Neuronal stem cell (in vitro differentiated cells): ENCODE data around the gene TPRG1.
A peak's percentile ranks its signal among the peaks of the same experiment; 100 is the strongest.

Experiments used
- DNase-seq: peaks from one replicate; pipeline ENCODE4 v3.0.0-alpha.2; 2013; ENCODE audit warnings: low spot score
- H2AFZ ChIP-seq: one replicate; pipeline ENCODE4 v1.6.1; 2013; ENCODE audit warnings: mild to moderate bottlenecking, low read length, inconsistent platforms
- H2AK5ac ChIP-seq: 2 replicates; pipeline ENCODE4 v1.6.1; 2013; ENCODE audit warnings: low read depth, mild to moderate bottlenecking, inconsistent platforms, low read length, moderate library complexity, mixed read lengths
- H2BK120ac ChIP-seq: 2 replicates; pipeline ENCODE4 v1.6.1; 2013; ENCODE audit warnings: low read depth, mild to moderate bottlenecking, inconsistent platforms, low read length, moderate library complexity, mixed read lengths
- H2BK12ac ChIP-seq: one replicate; pipeline ENCODE4 v1.6.1; 2013; ENCODE audit warnings: low read length, inconsistent platforms
- H2BK15ac ChIP-seq: 2 replicates; pipeline ENCODE4 v1.6.1; 2013; ENCODE audit warnings: mild to moderate bottlenecking, low read length, inconsistent platforms, mixed read lengths
- H2BK5ac ChIP-seq: one replicate; pipeline ENCODE4 v1.6.1; 2013; ENCODE audit warnings: inconsistent platforms, mild to moderate bottlenecking, low read length, moderate library complexity
- H3K14ac ChIP-seq: one replicate; pipeline ENCODE4 v1.6.1; 2013; ENCODE audit warnings: low read length, inconsistent platforms
- H3K18ac ChIP-seq: 2 replicates; pipeline ENCODE4 v1.6.1; 2013; ENCODE audit warnings: low read length, inconsistent platforms
- H3K23ac ChIP-seq: 2 replicates; pipeline ENCODE4 v1.6.1; 2013; ENCODE audit warnings: low read depth, mild to moderate bottlenecking, mixed read lengths, low read length, inconsistent platforms; ENCODE audit not compliant: poor library complexity
- H3K27ac ChIP-seq: replicated peaks from 3 replicates; pipeline ENCODE4 v1.5.1; 2013; ENCODE audit warnings: low read length, inconsistent platforms
- H3K27me3 ChIP-seq, 3 experiments: 2 replicates each; pipeline ENCODE4 v1.6.1; 2013; ENCODE audit warnings: low read length in 3 of 3, mild to moderate bottlenecking in 2 of 3, inconsistent platforms in 1 of 3, low read depth in 1 of 3, mixed read lengths in 1 of 3, moderate library complexity in 1 of 3; ENCODE audit not compliant: control insufficient read depth in 3 of 3, insufficient read depth in 3 of 3
- H3K36me3 ChIP-seq, 2 donors: replicated peaks in 1 of 2; 2 replicates each; pipeline ENCODE4 v1.6.1; 2013; ENCODE audit warnings: low read length in 2 of 2; ENCODE audit not compliant: control insufficient read depth in 2 of 2, insufficient read depth in 2 of 2
- H3K4ac ChIP-seq: 2 replicates; pipeline ENCODE4 v1.6.1; 2013; ENCODE audit warnings: inconsistent platforms, mild to moderate bottlenecking, low read length, moderate library complexity
- H3K4me1 ChIP-seq, 2 donors: 1 replicate in 1 of 2; 2 replicates in 1 of 2; pipeline ENCODE4 v1.6.1; 2013; ENCODE audit warnings: low read length in 2 of 2, low read depth in 1 of 2; ENCODE audit not compliant: control insufficient read depth in 2 of 2, insufficient read depth in 1 of 2
- H3K4me2 ChIP-seq: one replicate; pipeline ENCODE4 v1.6.1; 2013; ENCODE audit warnings: mild to moderate bottlenecking, low read length, inconsistent platforms; ENCODE audit not compliant: insufficient read depth, poor library complexity, severe bottlenecking
- H3K4me3 ChIP-seq, 2 donors: 2 replicates each; pipeline ENCODE4 v1.5.1; 2013; ENCODE audit warnings: low read length in 2 of 2, mild to moderate bottlenecking in 2 of 2, inconsistent platforms in 1 of 2, moderate library complexity in 1 of 2
- H3K79me1 ChIP-seq: one replicate; pipeline ENCODE4 v1.6.1; 2013; ENCODE audit warnings: low read depth, mild to moderate bottlenecking, inconsistent platforms, low read length, moderate library complexity
- H3K9ac ChIP-seq: one replicate; pipeline ENCODE4 v1.6.1; 2013; ENCODE audit warnings: mild to moderate bottlenecking, low read depth, low read length, inconsistent platforms; ENCODE audit not compliant: poor library complexity
- H3K9me3 ChIP-seq, 2 donors: replicated peaks in 1 of 2; 2 replicates each; pipeline versions ENCODE3 to v1.6.1; 2013; ENCODE audit warnings: low read length in 2 of 2, mild to moderate bottlenecking in 2 of 2, inconsistent platforms in 1 of 2, low read depth in 1 of 2, mixed read lengths in 1 of 2, moderate library complexity in 1 of 2; ENCODE audit not compliant: control insufficient read depth in 2 of 2, insufficient read depth in 1 of 2
- H4K8ac ChIP-seq: one replicate; pipeline ENCODE4 v1.6.1; 2013; ENCODE audit warnings: low read depth, mild to moderate bottlenecking, inconsistent platforms, low read length, moderate library complexity
- H4K91ac ChIP-seq: one replicate; pipeline ENCODE4 v1.6.1; 2013; ENCODE audit warnings: low read length, low read depth, mild to moderate bottlenecking, inconsistent platforms; ENCODE audit not compliant: poor library complexity
- WGBS, 2 donors: extraction: QIAGEN DNeasy Blood & Tissue Kit; methylation state at CpG; one replicate each; pipeline ENCODE4 v1.1.7; 2013; ENCODE audit warnings: missing lambda C conversion rate in 2 of 2, mixed read lengths in 1 of 2; ENCODE audit not compliant: insufficient read length in 2 of 2, insufficient replicate concordance in 1 of 2; ENCODE audit errors: extremely low coverage in 2 of 2; 5-methylcytosine and 5-hydroxymethylcytosine counted together

The TPRG1 gene

DNA sequence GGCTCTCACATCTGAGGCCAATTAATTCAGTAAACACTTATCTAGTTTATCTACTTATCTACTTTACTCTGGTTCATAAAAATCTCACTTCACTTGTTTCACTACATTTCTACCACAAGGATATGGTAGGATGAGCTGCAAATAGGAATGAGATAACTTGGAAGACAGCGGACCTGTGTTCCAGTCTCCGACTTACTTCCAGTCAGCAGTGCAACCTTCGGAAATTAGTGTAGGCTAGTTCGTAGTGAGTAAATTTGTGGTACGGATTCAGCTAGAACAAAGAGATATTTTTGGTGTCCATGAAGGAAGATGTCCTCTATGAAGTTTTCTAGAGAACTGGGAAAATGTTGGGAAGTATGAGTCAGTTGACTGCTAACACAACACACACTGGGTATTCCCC lies 66.3 kb downstream of the TPRG1 start:
- Histone ChIP-seq H3K18ac (no peak overlapping the region), H4K8ac (no peak overlapping the region), H3K4me2 (no peak overlapping the region), H3K4me3 (no peak overlapping the region), H3K4ac (no peak overlapping the region), H3K23ac (no peak overlapping the region), H2AFZ (no peak overlapping the region), H3K9me3 (no peaks in the 10 kb centered on the region), H2AK5ac (no peak overlapping the region), H3K36me3 (no peaks in the 10 kb centered on the region), H2BK120ac (no peak overlapping the region), H3K27me3 (no peaks in the 10 kb centered on the region), H2BK5ac (no peak overlapping the region), H3K79me1 (no peaks in the 10 kb centered on the region), H2BK15ac (no peak overlapping the region), H3K14ac (no peak overlapping the region), H3K27ac (no peak overlapping the region), H3K4me1 (no peaks in the 10 kb centered on the region), H4K91ac (no peak overlapping the region), H2BK12ac (no peak overlapping the region), H3K9ac (no peak overlapping the region)
- DNase-seq: no peak
- no CpG with 5 or more reads among the region's 5 CpGs for WGBS, 2 donors

DNA sequence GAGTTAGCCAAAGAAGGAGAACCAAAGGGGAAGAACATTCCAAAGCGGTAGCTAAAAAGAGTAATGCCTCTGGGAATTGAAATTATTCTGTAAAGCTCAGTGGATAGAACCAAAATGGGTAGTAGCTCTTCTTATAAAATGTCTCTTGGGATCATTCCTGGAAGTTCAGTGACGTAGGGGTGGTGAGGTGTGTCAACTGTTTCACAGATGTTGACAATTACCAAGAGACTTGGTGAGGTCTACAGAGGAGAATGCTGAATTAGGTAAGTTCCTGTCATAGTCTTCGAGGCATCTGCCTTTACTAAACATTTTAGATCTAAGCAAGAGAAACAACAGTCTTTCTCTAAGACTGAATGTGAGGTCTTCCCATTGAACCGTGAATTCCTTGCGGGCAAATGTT lies 67.8 kb downstream of the TPRG1 start:
- H3K9ac ChIP-seq: no peak overlapping the region
- no peaks in the 10 kb centered on the region for H3K27me3 ChIP-seq
- H2BK15ac ChIP-seq: no peak overlapping the region
- no peak overlapping the region for H2BK120ac ChIP-seq
- H3K9me3 ChIP-seq: no peaks in the 10 kb centered on the region
- H4K91ac ChIP-seq: no peak overlapping the region
- no peak overlapping the region for H2AFZ ChIP-seq
- no peak overlapping the region for H3K4ac ChIP-seq
- H3K4me3 ChIP-seq: no peak overlapping the region
- no peak overlapping the region for H3K27ac ChIP-seq
- H2BK12ac ChIP-seq: no peak overlapping the region
- no peak overlapping the region for H3K23ac ChIP-seq
- H2AK5ac ChIP-seq: no peak overlapping the region
- H3K4me2 ChIP-seq: no peak overlapping the region
- no peak for DNase-seq
- no peaks in the 10 kb centered on the region for H3K36me3 ChIP-seq
- no peak overlapping the region for H3K18ac ChIP-seq
- no peak overlapping the region for H4K8ac ChIP-seq
- H2BK5ac ChIP-seq: no peak overlapping the region
- no peak overlapping the region for H3K14ac ChIP-seq
- no CpG with 5 or more reads among the region's 5 CpGs for WGBS, 2 donors
- H3K79me1 ChIP-seq: no peaks in the 10 kb centered on the region
- no peaks in the 10 kb centered on the region for H3K4me1 ChIP-seq

DNA sequence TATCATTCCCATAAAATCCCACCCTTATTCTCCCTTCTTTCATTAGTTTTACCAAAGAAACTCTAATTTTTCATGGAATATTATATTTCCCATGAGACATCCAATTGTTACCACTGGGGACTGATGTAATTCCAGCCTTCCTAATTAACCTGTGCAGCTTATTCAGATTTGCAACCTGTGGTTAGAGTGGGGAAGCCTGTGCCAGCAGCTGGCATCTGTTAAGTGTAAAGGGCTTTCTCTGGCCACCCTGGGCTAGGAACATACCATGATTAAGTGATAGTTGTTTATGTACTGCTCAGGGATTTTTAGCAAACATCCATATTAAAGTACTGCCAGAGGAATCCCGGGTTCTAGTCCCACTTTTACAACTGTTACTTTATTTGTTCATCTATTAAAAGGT lies 78.2 kb downstream of the TPRG1 start:
- no peak overlapping the region for H3K27ac ChIP-seq
- H3K4me3 ChIP-seq: no peak overlapping the region
- H2BK120ac ChIP-seq: no peak overlapping the region
- no peaks in the 10 kb centered on the region for H3K4me1 ChIP-seq
- no peak overlapping the region for H2BK5ac ChIP-seq
- H3K79me1 ChIP-seq: no peaks in the 10 kb centered on the region
- H3K4me2 ChIP-seq: no peak overlapping the region
- no peak overlapping the region for H3K14ac ChIP-seq
- H3K36me3 ChIP-seq: no peaks in the 10 kb centered on the region
- WGBS, 2 donors: no CpG with 5 or more reads among the region's 1 CpG
- no peak overlapping the region for H2AFZ ChIP-seq
- H2BK15ac ChIP-seq: no peak overlapping the region
- H2BK12ac ChIP-seq: no peak overlapping the region
- H3K9ac ChIP-seq: no peak overlapping the region
- no peak overlapping the region for H3K4ac ChIP-seq
- no peak for DNase-seq
- H3K27me3 ChIP-seq: no peaks in the 10 kb centered on the region
- no peak overlapping the region for H3K23ac ChIP-seq
- H2AK5ac ChIP-seq: no peak overlapping the region
- no peak overlapping the region for H4K91ac ChIP-seq
- no peak overlapping the region for H4K8ac ChIP-seq
- no peaks in the 10 kb centered on the region for H3K9me3 ChIP-seq
- H3K18ac ChIP-seq: no peak overlapping the region

DNA sequence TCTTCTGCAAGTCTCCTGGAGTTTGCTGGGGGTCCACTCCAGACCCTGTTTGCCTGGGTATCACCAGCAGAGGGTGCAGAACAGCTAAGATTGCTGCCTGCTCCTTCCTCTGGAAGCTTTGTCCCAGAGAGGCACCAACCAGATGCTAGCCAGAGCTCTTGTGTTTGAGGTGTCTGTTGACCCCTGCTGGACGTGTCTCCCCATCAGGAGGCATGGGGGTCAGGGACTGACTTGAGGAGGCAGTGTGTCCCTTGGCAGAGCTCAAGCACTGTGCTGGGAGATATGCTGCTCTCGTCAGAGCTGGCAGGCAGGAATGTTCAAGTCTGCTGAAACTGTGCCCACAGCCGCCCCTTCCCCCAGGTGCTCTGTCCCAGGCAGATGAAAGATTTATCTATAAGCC lies 86.5 kb downstream of the TPRG1 start:
- H3K9ac ChIP-seq: no peak overlapping the region
- H2BK120ac ChIP-seq: no peak overlapping the region
- H3K27ac ChIP-seq: no peak overlapping the region
- no peak overlapping the region for H2AK5ac ChIP-seq
- H3K4me3 ChIP-seq: no peak overlapping the region
- no peak overlapping the region for H2BK12ac ChIP-seq
- H4K8ac ChIP-seq: no peak overlapping the region
- no peak overlapping the region for H2AFZ ChIP-seq
- H3K79me1 ChIP-seq: no peaks in the 10 kb centered on the region
- H3K9me3 ChIP-seq: no peaks in the 10 kb centered on the region
- peak overlapping the region; percentile 2 for H3K18ac ChIP-seq
- H2BK5ac ChIP-seq: no peak overlapping the region
- H3K36me3 ChIP-seq: no peaks in the 10 kb centered on the region
- no peak overlapping the region for H3K4ac ChIP-seq
- no peak overlapping the region for H3K23ac ChIP-seq
- H4K91ac ChIP-seq: no peak overlapping the region
- WGBS, 2 donors: no CpG with 5 or more reads among the region's 3 CpGs
- no peak for DNase-seq
- H2BK15ac ChIP-seq: no peak overlapping the region
- H3K4me2 ChIP-seq: no peak overlapping the region
- no peaks in the 10 kb centered on the region for H3K27me3 ChIP-seq
- no peak overlapping the region for H3K14ac ChIP-seq
- no peaks in the 10 kb centered on the region for H3K4me1 ChIP-seq
